ENCODE results near the gene POLR1F. TPM values are rescaled to one million over a fixed set of nuclear protein-coding genes. Genes with fewer than 3 reads are reported as not detected.

The POLR1F gene
- total RNA-seq, 2 donors from 2014 or later: 13.0 to 13.6 TPM

GRCh38 chr7:19701471-19701870 is 7.4 kb downstream of the POLR1F start:
- TF ChIP-seq CTCF (IDR thresholded peaks at IDR 0.05) (no peak), POLR2AphosphoS5 (IDR thresholded peaks at IDR 0.05) (no peak), POLR2A (IDR thresholded peaks at IDR 0.05) (no peak)
- Histone ChIP-seq H3K4me1 (replicated peaks) (peaks cover 3% of the 10 kb centered on the region), H3K27me3 (replicated peaks; ENCODE audit: insufficient read depth) (no peaks in the 10 kb centered on the region), H3K36me3 (no peaks in the 10 kb centered on the region), H3K9me3 (no peaks in the 10 kb centered on the region), H3K27ac (peak overlapping the region in 1 of 2 donors; percentile 58), H3K4me3 (no peak overlapping the region)
- intact Hi-C loops (cut with DNase I): no loop called here
- peak; percentile 7 for DNase-seq (ENCODE audit: low spot score)
- 42% methylated on average over 4 of the region's 4 CpGs for WGBS

GRCh38 chr7:19700936-19701335 is 7.9 kb downstream of the POLR1F start:
- intact Hi-C loops (cut with DNase I): no loop called here
- Histone ChIP-seq H3K4me3 (no peak overlapping the region), H3K4me1 (replicated peaks) (peaks cover 3% of the 10 kb centered on the region), H3K9me3 (no peaks in the 10 kb centered on the region), H3K27ac (peak overlapping the region in 1 of 2 donors; percentile 58), H3K36me3 (no peaks in the 10 kb centered on the region), H3K27me3 (replicated peaks; ENCODE audit: insufficient read depth) (no peaks in the 10 kb centered on the region)
- 37% methylated on average over 3 of the region's 3 CpGs for WGBS
- TF ChIP-seq CTCF (IDR thresholded peaks at IDR 0.05) (no peak), POLR2AphosphoS5 (IDR thresholded peaks at IDR 0.05) (peak; percentile 43), POLR2A (IDR thresholded peaks at IDR 0.05) (no peak)
- no peak for DNase-seq (ENCODE audit: low spot score)

GRCh38 chr7:19698331-19698730 is 10.5 kb downstream of the POLR1F start:
- no peak overlapping the region for H3K4me3 ChIP-seq
- intact Hi-C loops (cut with DNase I): no loop called here
- H3K9me3 ChIP-seq: no peaks in the 10 kb centered on the region
- H3K36me3 ChIP-seq: no peaks in the 10 kb centered on the region
- DNase-seq (ENCODE audit: low spot score): no peak
- peaks cover 3% of the 10 kb centered on the region for H3K4me1 ChIP-seq (replicated peaks)
- no peaks in the 10 kb centered on the region for H3K27me3 ChIP-seq (replicated peaks; ENCODE audit: insufficient read depth)
- H3K27ac ChIP-seq: no peak overlapping the region
- TF ChIP-seq CTCF (IDR thresholded peaks at IDR 0.05): no peak
- no peak for TF ChIP-seq POLR2A (IDR thresholded peaks at IDR 0.05)
- TF ChIP-seq POLR2AphosphoS5 (IDR thresholded peaks at IDR 0.05): no peak
- WGBS: 86% methylated on average over 3 of the region's 3 CpGs

- Histone ChIP-seq H3K4me3 (no peak overlapping the region), H3K36me3 (no peaks in the 10 kb centered on the region), H3K9me3 (no peaks in the 10 kb centered on the region), H3K4me1 (replicated peaks) (peaks cover 3% of the 10 kb centered on the region), H3K27ac (no peak overlapping the region), H3K27me3 (replicated peaks; ENCODE audit: insufficient read depth) (no peaks in the 10 kb centered on the region)
- intact Hi-C loops (cut with DNase I): no loop called here
- TF ChIP-seq POLR2A (IDR thresholded peaks at IDR 0.05) (no peak), POLR2AphosphoS5 (IDR thresholded peaks at IDR 0.05) (no peak)
- no peak for DNase-seq (ENCODE audit: low spot score)
Observed at GRCh38 chr7:19696926-19697325, 11.9 kb downstream of the POLR1F start.

GRCh38 chr7:19692111-19692828 is 16.6 kb downstream of the POLR1F start:
- no peak for TF ChIP-seq CTCF (IDR thresholded peaks at IDR 0.05)
- TF ChIP-seq POLR2A (IDR thresholded peaks at IDR 0.05): no peak
- 97% methylated on average over 26 of the region's 26 CpGs for WGBS
- Histone ChIP-seq H3K36me3 (no peaks in the 10 kb centered on the region), H3K27ac (no peak overlapping the region), H3K9me3 (no peaks in the 10 kb centered on the region), H3K4me3 (no peak overlapping the region), H3K27me3 (replicated peaks; ENCODE audit: insufficient read depth) (no peaks in the 10 kb centered on the region), H3K4me1 (replicated peaks) (no peaks in the 10 kb centered on the region)
- intact Hi-C loops (cut with DNase I): no loop called here
- DNase-seq (ENCODE audit: low spot score): no peak
